ENCODE results near the gene H19. TPM values are rescaled to one million over a fixed set of nuclear protein-coding genes. Genes with fewer than 3 reads are reported as not detected.

The H19 gene
- total and polyA plus RNA-seq, 4 donors, result 49.5 to 1,727 (median 955) TPM

GRCh38 chr11:2012440-2012839 is 14.8 kb upstream of the H19 start:
- Histone ChIP-seq H3K4me1 (ENCODE audit: control insufficient read depth, insufficient read depth, low read length) (no peaks in the 10 kb centered on the region), H3K4me3 (ENCODE audit: low read depth, low read length) (no peak overlapping the region), H3K27me3 (ENCODE audit: control insufficient read depth, insufficient read depth, low read length) (no peaks in the 10 kb centered on the region), H3K9me3 (ENCODE audit: control insufficient read depth, insufficient read depth, low read length) (no peaks in the 10 kb centered on the region), H3K27ac (ENCODE audit: low read depth, low read length) (no peak overlapping the region), H3K36me3 (ENCODE audit: control insufficient read depth, insufficient read depth, low read length) (no peaks in the 10 kb centered on the region)
- WGBS (ENCODE audit: insufficient coverage), result no CpG with 5 or more reads among the region's 25 CpGs
- no peak for DNase-seq (ENCODE audit: low read depth in 4 of 6, low spot score in 6 of 6)

- DNase-seq (ENCODE audit: low read depth in 4 of 6, low spot score in 6 of 6), result no peak
- Histone ChIP-seq H3K27ac (ENCODE audit: low read depth, low read length) (no peak overlapping the region), H3K4me3 (ENCODE audit: low read depth, low read length) (no peak overlapping the region), H3K4me1 (ENCODE audit: control insufficient read depth, insufficient read depth, low read length) (no peaks in the 10 kb centered on the region), H3K36me3 (ENCODE audit: control insufficient read depth, insufficient read depth, low read length) (no peaks in the 10 kb centered on the region), H3K27me3 (ENCODE audit: control insufficient read depth, insufficient read depth, low read length) (no peaks in the 10 kb centered on the region), H3K9me3 (ENCODE audit: control insufficient read depth, insufficient read depth, low read length) (no peaks in the 10 kb centered on the region)
- no CpG with 5 or more reads among the region's 13 CpGs for WGBS (ENCODE audit: insufficient coverage)
Observed at GRCh38 chr11:2004466-2004865, 6.8 kb upstream of the H19 start.

- Histone ChIP-seq H3K27ac (ENCODE audit: low read depth, low read length) (no peak overlapping the region), H3K27me3 (ENCODE audit: control insufficient read depth, insufficient read depth, low read length) (no peaks in the 10 kb centered on the region), H3K9me3 (ENCODE audit: control insufficient read depth, insufficient read depth, low read length) (no peaks in the 10 kb centered on the region), H3K4me3 (ENCODE audit: low read depth, low read length) (no peak overlapping the region), H3K4me1 (ENCODE audit: control insufficient read depth, insufficient read depth, low read length) (no peaks in the 10 kb centered on the region), H3K36me3 (ENCODE audit: control insufficient read depth, insufficient read depth, low read length) (no peaks in the 10 kb centered on the region)
- WGBS (ENCODE audit: insufficient coverage), result no CpG with 5 or more reads among the region's 19 CpGs
- DNase-seq (ENCODE audit: low read depth in 4 of 6, low spot score in 6 of 6), result no peak
Observed at GRCh38 chr11:2002807-2003206, 5.2 kb upstream of the H19 start.

- Histone ChIP-seq H3K36me3 (ENCODE audit: control insufficient read depth, insufficient read depth, low read length) (no peaks in the 10 kb centered on the region), H3K9me3 (ENCODE audit: control insufficient read depth, insufficient read depth, low read length) (no peaks in the 10 kb centered on the region), H3K4me1 (ENCODE audit: control insufficient read depth, insufficient read depth, low read length) (no peaks in the 10 kb centered on the region), H3K27me3 (ENCODE audit: control insufficient read depth, insufficient read depth, low read length) (no peaks in the 10 kb centered on the region), H3K4me3 (ENCODE audit: low read depth, low read length) (no peak overlapping the region), H3K27ac (ENCODE audit: low read depth, low read length) (no peak overlapping the region)
- no peak for DNase-seq (ENCODE audit: low read depth in 4 of 6, low spot score in 6 of 6)
- WGBS (ENCODE audit: insufficient coverage), result no CpG with 5 or more reads among the region's 42 CpGs
Observed at GRCh38 chr11:2002042-2002776, 4.6 kb upstream of the H19 start.

GRCh38 chr11:1998861-1999260 is 1.2 kb upstream of the H19 start:
- DNase-seq (ENCODE audit: low read depth in 4 of 6, low spot score in 6 of 6), result no peak
- no peaks in the 10 kb centered on the region for H3K9me3 ChIP-seq (ENCODE audit: control insufficient read depth, insufficient read depth, low read length)

GRCh38 chr11:1998290-1998689 is 648 bp upstream of the H19 start:
- Histone ChIP-seq H3K4me1 (ENCODE audit: control insufficient read depth, insufficient read depth, low read length) (no peaks in the 10 kb centered on the region), H3K4me3 (ENCODE audit: low read depth, low read length) (no peak overlapping the region), H3K27ac (ENCODE audit: low read depth, low read length) (no peak overlapping the region), H3K27me3 (ENCODE audit: control insufficient read depth, insufficient read depth, low read length) (no peaks in the 10 kb centered on the region), H3K9me3 (ENCODE audit: control insufficient read depth, insufficient read depth, low read length) (no peaks in the 10 kb centered on the region), H3K36me3 (ENCODE audit: control insufficient read depth, insufficient read depth, low read length) (no peaks in the 10 kb centered on the region)
- no peak for DNase-seq (ENCODE audit: low read depth in 4 of 6, low spot score in 6 of 6)
- no CpG with 5 or more reads among the region's 28 CpGs for WGBS (ENCODE audit: insufficient coverage)

More at GRCh38 chr11:1998861-1999260, 1.2 kb upstream of the H19 start:
- Histone ChIP-seq H3K27ac (ENCODE audit: low read depth, low read length) (no peak overlapping the region), H3K36me3 (ENCODE audit: control insufficient read depth, insufficient read depth, low read length) (no peaks in the 10 kb centered on the region), H3K27me3 (ENCODE audit: control insufficient read depth, insufficient read depth, low read length) (no peaks in the 10 kb centered on the region), H3K4me3 (ENCODE audit: low read depth, low read length) (no peak overlapping the region), H3K4me1 (ENCODE audit: control insufficient read depth, insufficient read depth, low read length) (no peaks in the 10 kb centered on the region)
- no CpG with 5 or more reads among the region's 15 CpGs for WGBS (ENCODE audit: insufficient coverage)

GRCh38 chr11:1994121-1994520 is 3.5 kb downstream of the H19 start:
- Histone ChIP-seq H3K27me3 (ENCODE audit: control insufficient read depth, insufficient read depth, low read length) (no peaks in the 10 kb centered on the region), H3K36me3 (ENCODE audit: control insufficient read depth, insufficient read depth, low read length) (no peaks in the 10 kb centered on the region), H3K4me1 (ENCODE audit: control insufficient read depth, insufficient read depth, low read length) (no peaks in the 10 kb centered on the region), H3K27ac (ENCODE audit: low read depth, low read length) (no peak overlapping the region), H3K4me3 (ENCODE audit: low read depth, low read length) (no peak overlapping the region), H3K9me3 (ENCODE audit: control insufficient read depth, insufficient read depth, low read length) (no peaks in the 10 kb centered on the region)
- WGBS (ENCODE audit: insufficient coverage), result 80% methylated on average over 6 of the region's 13 CpGs
- no peak for DNase-seq (ENCODE audit: low read depth in 4 of 6, low spot score in 6 of 6)

- no peak for DNase-seq (ENCODE audit: low read depth in 4 of 6, low spot score in 6 of 6)
- 87% methylated on average over 6 of the region's 26 CpGs for WGBS (ENCODE audit: insufficient coverage)
Observed at GRCh38 chr11:1992111-1992510, 5.5 kb downstream of the H19 start.

GRCh38 chr11:1990872-1991578 is 6.6 kb downstream of the H19 start:
- H3K27ac ChIP-seq (ENCODE audit: low read depth, low read length), result no peak overlapping the region
- no peaks in the 10 kb centered on the region for H3K27me3 ChIP-seq (ENCODE audit: control insufficient read depth, insufficient read depth, low read length)
- no CpG with 5 or more reads among the region's 29 CpGs for WGBS (ENCODE audit: insufficient coverage)
- DNase-seq (ENCODE audit: low read depth in 4 of 6, low spot score in 6 of 6), result no peak
- H3K9me3 ChIP-seq (ENCODE audit: control insufficient read depth, insufficient read depth, low read length), result no peaks in the 10 kb centered on the region
- H3K4me1 ChIP-seq (ENCODE audit: control insufficient read depth, insufficient read depth, low read length), result no peaks in the 10 kb centered on the region
- no peaks in the 10 kb centered on the region for H3K36me3 ChIP-seq (ENCODE audit: control insufficient read depth, insufficient read depth, low read length)
- H3K4me3 ChIP-seq (ENCODE audit: low read depth, low read length), result no peak overlapping the region

More at GRCh38 chr11:1992111-1992510, 5.5 kb downstream of the H19 start:
- Histone ChIP-seq H3K27ac (ENCODE audit: low read depth, low read length) (no peak overlapping the region), H3K36me3 (ENCODE audit: control insufficient read depth, insufficient read depth, low read length) (no peaks in the 10 kb centered on the region), H3K4me3 (ENCODE audit: low read depth, low read length) (no peak overlapping the region), H3K9me3 (ENCODE audit: control insufficient read depth, insufficient read depth, low read length) (no peaks in the 10 kb centered on the region), H3K4me1 (ENCODE audit: control insufficient read depth, insufficient read depth, low read length) (no peaks in the 10 kb centered on the region), H3K27me3 (ENCODE audit: control insufficient read depth, insufficient read depth, low read length) (no peaks in the 10 kb centered on the region)

GRCh38 chr11:1989953-1990352 is 7.7 kb downstream of the H19 start:
- DNase-seq (ENCODE audit: low read depth in 4 of 6, low spot score in 6 of 6), result no peak
- Histone ChIP-seq H3K27ac (ENCODE audit: low read depth, low read length) (no peak overlapping the region), H3K4me1 (ENCODE audit: control insufficient read depth, insufficient read depth, low read length) (no peaks in the 10 kb centered on the region), H3K36me3 (ENCODE audit: control insufficient read depth, insufficient read depth, low read length) (no peaks in the 10 kb centered on the region), H3K4me3 (ENCODE audit: low read depth, low read length) (no peak overlapping the region), H3K27me3 (ENCODE audit: control insufficient read depth, insufficient read depth, low read length) (no peaks in the 10 kb centered on the region), H3K9me3 (ENCODE audit: control insufficient read depth, insufficient read depth, low read length) (no peaks in the 10 kb centered on the region)
- no CpG with 5 or more reads among the region's 15 CpGs for WGBS (ENCODE audit: insufficient coverage)

Measured in spinal cord (tissue), 10 donors.